Measurements from ENCODE around the gene MAD1L1.
"Not testable (repeated sequence)": the region's sequence is repeated elsewhere in the genome, so short reads cannot be mapped to it uniquely, and the experiment has no call there.

MAD1L1 gene

DNA sequence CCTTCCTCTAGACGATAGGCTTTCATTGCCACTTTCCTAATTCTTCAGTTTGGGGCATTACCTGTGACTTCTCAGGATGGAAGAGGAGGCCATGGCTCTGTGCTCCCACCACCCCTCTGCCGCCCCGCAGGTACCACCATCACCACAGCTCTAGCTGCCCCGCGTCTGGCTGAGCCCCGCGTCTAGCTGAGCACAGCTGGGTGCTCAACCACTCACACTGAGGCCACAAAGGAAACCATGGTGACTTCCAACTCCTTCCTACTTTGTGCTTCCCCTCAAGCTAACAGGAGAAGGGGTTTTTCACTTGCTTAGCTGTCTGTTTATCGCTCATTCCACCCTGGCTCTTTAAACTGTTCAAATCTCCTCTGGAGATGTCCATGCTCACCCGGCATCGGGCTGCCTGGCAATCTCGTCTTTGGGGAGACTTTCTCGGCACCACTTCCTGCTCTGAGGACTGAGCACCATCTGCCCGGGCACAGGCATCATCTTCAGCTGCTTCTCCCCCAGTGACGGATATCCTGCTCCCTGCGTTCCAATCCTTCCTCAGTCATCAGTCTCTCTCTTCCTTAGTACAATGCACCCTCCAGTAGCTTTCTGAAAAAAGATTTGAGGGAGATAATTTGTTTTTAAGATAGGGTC is 59.4 kb downstream of the MAD1L1 start:
- DNase-seq (ENCODE audit: low spot score), result no peak

DNA sequence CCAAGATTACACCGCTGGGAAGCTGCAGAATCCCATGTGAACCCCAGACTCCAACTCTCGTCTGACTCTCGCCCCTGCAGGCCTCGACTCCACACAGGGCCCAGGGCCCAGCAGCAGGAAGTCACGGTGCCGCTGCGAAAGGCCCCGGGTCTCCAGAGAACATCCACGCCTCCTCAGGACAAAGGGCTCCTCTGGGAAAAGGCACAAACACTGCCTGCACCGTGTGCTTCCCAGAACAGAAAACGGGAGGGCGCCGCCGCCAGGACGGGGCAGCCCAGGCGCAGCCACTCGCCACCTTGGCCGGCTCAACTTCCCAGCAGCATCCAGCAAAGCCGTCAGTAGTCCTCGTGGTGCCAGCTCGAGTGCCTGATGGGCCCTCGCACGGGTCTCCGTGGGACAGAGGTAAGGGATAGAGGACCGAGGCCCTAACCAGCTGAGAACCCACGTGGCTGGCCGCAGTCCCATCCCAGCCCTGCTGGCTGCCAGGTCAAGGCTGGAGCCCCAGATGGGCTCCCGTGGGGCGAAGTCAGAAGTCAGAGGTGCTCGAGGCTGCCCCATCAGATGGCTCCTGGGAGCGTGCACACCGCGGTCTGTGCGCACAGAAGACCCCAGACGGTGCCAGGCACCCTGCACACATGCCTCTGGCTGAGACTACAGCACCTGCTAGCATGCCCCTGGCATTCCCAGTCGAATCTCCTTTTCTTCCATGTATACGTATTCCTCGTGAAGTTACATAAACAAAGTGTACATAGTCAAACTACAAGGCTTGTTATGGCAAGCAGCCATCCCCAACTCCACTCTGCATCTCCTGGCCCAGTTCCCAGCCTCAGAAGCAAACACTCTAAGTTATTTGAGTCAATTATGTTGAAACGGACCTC is 60.2 kb downstream of the MAD1L1 start:
- DNase-seq (ENCODE audit: low spot score), result peak; percentile 11

DNA sequence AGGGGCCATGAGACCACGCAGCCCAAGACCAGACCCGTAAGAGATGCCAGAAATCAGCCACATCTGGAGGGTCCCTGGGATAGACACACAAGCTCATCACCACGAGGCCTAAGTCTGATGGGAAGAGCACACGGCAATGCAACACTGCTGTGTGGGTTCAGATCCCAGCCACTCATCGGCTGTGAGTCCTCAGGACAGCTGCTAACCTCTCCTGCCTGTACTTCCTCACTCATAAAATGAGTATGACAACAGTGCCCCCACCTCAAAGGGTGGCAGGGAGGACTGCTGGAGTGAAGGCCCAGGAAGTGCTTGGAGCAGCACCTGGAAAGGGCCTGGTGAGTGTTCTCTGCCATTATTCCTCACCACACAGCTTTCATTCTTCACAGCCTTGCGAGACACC is 60.9 kb downstream of the MAD1L1 start:
- no peak for DNase-seq (ENCODE audit: low spot score)

DNA sequence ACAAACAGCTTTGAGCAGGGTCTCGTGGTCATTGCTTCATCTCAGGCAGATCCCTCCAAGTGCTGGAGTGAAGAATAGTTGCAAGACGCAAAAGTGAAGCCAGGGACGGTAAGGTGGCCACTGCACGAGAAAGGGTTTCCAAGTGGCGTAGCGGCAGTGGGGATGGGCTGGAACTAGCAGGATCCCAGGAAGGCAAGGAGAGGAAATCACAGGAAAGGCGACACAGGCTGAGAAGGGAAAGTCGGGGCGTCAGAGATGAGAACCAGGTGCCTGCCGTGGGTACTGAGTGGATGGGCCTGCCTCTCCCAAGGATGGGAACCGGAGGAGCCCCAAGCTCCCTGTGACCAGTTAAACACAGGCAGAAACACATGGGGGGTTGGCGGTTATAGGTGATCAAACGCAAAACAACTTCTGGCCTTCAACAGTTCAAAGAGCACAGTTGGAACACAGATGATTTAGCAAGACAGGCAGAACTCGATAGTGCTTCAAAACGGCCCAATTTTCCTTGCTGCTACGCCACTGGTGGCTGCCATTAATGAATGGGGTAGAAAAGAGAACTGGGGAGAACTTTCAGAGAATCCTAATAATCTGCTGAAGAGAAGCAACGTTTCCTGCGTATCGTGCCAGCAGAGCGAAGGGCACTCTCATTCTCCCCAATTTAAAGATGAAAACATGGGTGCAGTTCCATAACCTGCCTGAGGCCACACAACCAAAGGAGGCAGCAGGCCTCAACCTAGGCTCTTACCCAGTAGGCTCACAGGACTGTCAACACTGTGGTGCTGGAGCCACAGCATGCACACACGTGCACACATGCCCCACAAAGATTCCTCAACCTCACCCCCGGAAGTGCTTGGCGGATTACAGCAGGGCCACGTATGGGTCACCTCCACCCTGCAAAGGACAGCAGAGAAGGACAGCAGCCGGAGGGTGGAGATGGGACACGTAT is 61.9 kb downstream of the MAD1L1 start:
- no peak for DNase-seq (ENCODE audit: low spot score)

DNA sequence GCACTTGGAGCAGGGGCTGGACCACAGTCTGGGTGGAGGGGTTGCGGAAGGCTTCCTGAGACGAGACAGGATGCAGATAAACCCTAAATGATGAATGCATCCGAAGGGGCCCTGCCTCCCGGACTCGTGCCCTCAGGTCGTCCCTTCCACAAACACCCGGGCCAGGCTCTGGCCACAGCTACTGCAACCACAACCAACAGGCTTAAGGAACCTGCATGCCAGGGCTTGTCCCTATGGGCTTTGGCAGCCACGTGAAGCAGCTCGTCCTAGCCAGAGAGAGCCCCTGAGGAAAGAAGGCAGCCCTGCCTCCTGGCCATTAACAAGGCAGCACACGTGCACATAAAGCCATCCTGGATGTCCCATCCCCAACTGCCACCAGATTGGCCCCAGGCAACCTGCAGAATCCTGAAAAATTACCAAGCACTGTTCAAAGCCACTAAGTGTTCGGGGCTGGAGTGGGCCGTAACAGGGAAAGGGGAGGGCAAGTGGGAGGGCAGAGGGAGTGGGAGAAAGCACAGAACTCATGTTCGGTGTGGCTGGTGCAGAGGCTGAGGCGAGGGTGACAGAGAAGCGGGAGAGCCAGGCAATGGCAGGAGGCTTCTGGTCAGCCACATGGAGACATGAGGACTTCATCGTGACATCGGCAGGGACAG is 62.7 kb downstream of the MAD1L1 start:
- no peak for DNase-seq (ENCODE audit: low spot score)

DNA sequence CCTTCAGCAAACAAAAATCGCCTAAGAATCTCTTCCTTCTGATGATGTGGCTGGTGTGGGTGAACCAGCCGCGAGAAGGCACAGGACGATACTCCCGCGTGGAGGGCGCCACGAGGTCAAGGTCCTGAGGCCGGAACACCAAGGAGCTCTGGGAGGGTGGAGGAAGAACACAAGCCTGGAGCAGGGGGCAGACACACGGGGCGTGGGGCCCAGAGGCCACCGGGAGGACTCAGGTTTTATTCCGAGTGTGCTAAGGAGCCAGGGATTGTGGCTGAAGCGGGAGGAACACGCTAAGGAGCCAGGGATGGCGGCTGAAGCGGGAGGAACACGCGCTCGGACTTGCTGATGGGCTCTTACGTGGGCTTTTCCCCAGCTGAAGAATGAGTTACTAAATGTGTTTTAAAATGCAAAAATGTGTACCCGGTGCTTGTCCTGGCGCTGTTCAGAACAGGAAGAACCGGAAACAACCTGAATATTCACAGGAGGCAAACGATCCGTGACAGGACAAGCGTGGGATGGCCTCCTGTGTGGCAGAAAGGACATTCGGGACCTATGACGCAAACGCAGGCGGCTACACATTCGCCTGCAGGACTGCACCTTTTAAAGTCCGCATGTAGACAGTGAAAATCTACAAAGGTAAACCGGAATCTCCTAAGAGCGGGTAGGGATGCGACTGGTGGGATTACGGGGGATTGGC is 64.0 kb downstream of the MAD1L1 start:
- no peak for DNase-seq (ENCODE audit: low spot score)

DNA sequence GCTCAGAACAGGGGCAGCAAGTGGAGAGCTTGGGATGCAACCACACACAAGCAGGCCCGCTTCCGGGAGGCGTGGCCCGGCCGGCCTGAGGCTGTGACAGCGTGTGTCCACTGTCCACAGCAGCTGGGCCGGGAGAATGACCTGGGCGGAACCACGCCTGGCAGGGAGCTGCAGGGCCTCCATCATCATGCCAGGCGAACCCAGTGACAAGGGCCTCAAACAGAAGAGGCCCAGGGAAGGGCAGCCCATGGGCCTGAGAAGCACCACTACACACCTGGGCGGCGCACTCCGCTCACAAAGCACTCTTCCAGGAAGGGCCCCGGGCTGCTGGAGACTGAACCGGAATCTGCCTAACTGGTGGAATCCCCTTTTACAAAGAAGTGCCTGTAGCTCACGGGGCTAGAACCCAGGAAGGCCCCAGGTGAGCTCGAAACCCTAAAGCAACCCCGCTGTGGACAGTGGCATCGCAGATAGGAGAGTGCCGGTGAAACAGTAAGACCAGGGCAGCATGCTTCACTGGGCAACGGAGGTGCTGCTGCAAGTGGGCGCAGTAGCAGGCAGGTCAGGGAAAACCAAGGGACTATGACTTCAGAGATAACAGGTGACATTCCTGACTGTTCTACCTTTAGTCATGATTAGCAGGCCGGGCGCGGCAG is 66.0 kb downstream of the MAD1L1 start:
- peak; percentile 52 for DNase-seq (ENCODE audit: low spot score)

DNA sequence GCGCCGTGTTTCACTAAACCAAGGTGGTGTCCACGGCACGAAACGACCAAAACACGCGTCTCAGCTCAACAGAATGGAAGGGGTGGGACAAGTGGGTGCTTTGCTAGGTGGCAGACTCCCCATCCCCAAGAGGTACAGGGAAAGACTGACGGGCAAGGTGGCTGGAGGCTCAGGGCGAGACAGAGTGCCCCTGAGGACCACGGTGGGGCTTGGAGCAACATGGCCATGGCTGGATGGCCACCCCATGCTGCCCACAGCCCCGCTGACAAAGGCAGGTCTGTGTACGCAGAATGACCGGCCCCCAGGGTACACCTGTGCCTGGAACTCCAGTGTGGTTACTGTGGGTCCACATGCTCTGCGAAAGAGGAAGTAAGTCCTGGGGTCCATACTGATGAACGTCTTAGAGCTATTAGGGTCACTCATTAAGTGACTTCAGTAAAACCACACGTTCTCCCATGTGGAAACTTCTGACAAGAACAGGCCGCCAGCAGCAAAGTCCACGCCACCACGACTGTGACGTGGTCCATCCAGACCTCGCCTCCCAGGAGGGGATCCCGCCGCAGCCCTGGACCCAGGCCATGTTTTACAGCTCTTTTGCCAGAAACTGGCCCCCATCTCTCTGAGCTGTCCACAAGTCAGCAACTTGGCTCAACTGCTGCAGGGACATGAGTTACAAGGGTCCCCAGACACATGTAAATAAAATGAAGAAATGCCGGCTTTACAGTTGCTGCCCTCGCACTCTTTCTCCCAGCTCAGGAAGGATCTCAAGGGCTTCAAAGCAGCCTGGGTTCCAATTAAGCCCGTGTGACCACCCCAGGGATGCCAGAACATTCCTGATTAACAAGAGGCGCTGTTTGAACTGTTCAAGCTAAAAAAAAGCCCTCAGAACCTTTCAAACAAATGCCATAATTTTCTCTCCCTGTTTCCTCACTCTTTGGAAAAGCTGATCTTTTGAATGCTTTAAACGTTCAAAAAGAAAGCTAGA is 66.8 kb downstream of the MAD1L1 start:
- DNase-seq (ENCODE audit: low spot score), result no peak

DNA sequence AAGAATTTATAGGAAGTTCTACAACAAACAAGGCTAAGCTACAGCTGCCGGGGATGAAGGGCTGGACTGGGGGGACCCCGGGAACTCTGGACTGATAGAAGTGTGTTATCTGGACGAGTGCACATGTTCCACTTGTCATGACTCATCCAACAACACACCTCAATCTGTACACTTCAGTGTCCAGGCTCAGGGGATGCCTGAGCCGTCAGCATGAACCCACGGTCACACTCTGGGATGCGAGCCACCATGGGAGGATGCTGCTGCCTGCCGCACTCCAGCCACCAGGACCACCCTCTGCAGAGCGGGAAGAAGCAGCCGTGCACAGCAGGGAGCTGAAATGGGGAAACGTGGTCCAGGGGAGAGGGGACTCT is 67.5 kb downstream of the MAD1L1 start:
- no peak for DNase-seq (ENCODE audit: low spot score)

DNA sequence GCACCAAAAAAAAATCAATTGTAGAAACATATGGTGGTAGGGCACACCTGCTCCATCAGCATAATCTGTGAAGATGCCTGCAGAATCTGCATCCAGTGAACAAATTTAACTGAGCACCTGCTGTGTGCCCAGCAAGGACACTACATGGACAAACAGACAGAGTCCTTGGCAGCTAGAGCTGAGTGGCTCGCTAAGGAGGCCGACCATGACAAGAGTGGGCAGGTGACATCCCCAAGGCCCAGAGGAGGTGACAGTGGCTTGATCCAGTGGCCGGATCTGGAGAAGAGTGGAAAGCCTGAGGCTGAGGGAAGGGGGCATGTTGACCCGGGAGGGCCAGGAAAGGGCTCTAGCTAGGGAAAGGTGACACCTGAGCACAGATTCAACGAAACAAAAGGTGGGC is 68.1 kb downstream of the MAD1L1 start:
- no peak for DNase-seq (ENCODE audit: low spot score)

DNA sequence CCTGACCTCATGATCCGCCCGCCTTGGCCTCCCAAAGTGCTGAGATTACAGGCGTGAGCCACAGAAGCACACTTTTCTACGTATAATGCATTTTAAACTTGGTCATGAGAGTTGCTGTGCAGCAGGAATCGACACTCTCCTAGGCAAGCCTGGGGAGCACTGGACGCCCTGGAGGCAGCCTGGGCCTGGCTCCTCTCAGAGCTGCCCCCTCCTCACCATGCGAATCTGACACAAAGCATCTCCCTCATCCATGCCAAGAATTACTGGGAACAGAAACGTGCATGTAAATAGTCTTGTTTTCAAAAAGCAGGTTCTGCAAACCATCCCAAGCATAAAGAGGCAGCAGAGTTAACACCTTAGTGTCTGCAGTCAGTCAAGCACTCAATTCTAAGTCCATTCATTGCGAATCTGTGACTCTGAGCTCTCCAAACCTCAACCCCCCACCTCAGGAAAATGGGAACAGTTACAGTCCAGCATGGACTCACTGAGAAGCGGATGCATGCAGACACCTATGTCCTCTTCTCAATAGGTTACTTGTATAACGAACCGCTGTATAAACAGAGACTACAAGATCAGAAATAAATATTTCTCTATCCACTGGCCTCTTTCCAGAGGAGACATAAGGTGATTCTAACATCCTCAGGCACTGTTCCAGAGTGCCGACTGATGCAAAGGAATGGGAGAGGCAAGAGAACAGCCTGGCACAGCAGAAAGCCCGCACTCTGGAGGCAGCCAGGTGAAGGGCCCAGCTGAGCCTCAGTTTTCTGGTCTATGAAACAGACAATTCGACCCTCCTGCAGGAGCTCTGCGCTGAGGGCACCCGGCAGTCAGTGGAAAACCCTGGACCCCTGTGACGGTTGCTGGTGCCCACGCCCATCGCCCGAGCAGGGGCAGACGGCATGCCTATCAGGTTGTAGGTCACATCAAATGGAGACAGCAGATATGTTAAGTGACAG is 68.9 kb downstream of the MAD1L1 start:
- no peak for DNase-seq (ENCODE audit: low spot score)

DNA sequence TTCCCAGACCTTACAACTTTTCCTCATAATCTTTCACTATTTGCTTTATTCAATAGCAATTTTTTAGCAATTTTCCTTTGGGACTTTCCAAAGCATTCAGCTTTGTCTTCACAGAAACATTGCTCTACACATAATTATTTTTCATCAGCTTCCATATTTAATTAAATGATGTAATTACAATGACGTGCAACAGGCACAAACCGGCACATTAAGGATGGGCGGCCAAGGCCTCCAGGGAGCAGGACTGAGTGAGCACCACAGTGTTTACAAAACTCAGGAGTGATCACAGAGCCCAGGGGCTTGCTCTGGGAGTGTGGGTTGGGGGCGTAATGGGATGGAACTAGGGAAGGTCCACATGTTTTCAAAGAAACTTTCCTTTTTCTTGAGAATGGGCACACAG is 69.8 kb downstream of the MAD1L1 start:
- no peak for DNase-seq (ENCODE audit: low spot score)

DNA sequence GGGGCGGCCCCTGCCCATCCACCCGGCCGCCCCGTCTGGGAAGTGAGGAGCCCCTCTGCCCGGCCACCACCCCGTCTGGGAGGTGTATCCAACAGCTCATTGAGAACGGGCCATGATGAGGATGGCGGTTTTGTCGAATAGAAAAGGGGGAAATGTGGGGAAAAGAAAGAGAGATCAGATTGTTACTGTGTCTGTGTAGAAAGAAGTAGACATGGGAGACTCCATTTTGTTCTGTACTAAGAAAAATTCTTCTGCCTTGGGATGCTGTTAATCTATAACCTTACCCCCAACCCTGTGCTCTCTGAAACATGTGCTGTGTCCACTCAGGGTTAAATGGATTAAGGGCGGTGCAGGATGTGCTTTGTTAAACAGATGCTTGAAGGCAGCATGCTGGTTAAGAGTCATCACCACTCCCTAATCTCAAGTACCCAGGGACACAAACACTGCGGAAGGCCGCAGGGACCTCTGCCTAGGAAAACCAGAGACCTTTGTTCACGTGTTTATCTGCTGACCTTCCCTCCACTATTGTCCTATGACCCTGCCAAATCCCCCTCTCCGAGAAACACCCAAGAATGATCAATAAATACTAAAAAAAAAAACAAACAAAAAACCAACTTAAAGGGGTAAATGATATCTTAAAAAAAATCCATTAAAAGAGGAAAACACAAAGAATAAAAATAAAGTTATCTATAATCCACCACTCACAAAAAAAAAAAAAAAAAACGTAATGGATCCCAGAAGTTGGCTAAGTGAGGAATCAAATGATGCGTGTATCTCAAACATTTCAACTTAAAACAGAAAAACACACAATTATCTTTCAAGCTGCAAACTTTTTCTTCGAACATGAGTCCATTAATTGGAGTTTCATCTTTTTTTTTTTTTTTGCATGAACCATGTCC is 70.5 kb downstream of the MAD1L1 start:
- DNase-seq (ENCODE audit: low spot score), result not testable (repeated sequence)

DNA sequence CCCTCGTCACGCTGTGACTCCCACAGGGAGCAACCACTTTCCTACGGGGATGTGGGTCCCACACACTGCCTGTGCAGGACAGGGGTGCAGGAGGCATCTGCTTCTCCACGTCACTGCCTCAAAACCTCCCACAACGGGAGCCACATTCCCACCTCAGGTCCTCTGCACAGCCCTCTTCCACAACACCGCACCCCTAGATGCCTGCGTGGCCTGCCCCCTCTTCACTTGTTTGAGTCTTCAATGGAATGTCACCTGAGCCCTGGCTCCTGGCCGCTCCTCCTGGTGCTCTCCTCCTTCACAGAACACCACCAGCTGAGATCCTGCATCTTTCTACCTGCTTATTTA is 73.6 kb downstream of the MAD1L1 start:
- no peak for DNase-seq (ENCODE audit: low spot score)

DNA sequence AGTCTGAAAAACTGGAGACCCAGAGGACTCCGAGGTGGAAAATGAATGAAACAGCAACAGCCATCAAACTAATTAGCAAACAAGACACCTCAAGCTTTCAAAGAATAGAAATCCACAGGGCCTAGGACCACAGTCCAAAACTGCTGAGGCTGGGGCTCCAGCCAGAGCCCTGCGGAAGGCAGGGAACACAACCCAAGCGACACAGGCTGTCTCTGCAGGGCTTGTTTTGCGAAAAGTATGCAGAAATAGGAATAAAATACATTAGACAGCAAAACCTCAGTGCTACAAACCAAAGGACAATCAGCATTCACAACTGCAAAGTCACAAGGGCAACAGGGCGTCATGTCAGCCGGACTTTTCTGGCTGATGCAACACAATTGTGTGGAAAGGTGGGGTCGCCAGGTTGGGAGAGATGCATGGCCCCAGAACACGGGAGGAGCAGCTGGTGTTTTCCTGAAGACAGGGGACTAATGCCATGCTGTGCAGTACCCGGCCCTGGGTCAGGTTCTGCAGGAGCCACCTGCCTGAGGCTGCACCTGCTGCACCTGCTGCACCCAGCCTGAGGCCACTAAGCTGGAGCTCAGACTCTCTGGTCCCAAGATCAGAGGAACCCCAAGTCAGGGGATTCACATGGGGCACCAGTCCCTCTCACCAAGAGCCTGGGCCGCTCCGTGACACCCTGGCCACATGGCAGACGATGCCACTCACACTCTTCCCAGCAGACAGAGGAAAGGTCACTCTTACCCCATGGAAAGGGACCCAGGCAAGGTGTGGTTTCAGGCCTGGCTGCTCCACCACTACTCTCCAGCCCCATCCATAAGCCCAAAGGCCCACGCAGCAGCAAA is 74.2 kb downstream of the MAD1L1 start:
- no peak for DNase-seq (ENCODE audit: low spot score)

DNA sequence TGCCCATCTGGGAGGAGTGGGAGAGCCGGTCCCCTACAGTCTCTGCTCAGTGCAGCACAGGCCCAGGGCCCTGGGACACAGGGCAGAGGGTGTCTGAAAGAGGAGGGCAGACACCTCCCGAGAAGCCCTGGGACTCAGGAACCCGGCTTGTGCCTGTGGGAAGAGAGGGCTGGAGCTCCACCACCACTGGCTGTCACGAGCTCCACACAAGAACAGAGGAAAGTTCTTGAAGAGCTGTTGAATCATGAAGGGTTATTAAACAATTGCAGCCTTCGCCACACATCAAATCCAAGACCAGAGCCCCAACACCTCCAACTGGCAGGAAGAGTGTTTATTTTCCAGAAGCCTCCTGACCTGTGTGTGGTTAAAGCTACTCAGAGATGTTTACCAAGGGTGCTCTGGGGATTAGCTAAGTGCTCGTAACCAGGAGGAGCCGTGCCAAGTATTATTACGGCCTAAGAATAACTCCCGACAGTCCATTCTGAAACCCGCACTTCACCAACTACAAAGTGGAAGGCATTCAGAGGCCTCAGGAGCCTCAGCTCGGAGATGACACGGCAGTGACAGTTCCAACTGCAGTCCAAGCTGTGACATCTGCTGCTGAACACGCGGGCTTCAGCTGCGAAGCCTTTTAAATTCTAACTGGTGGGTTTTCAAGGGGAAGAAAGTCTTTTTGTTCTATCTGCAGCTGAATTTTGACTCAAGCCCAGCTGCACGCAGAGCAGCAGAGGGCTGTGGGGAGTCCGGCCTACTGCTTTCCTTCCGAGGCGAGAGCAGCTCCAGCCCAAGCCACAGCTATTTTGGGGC is 75.1 kb downstream of the MAD1L1 start:
- DNase-seq (ENCODE audit: low spot score), result peak; percentile 89
